Mesendoderm (in vitro differentiated cells): ENCODE results near the gene SHROOM3.
"Not testable (repeated sequence)": the region's sequence is repeated elsewhere in the genome, so short reads cannot be mapped to it uniquely, and the experiment has no call there.

Source experiments
- DNase-seq: peaks from one replicate; pipeline ENCODE4 v3.0.0; 2013
- H2AK5ac ChIP-seq: 2 replicates; pipeline ENCODE4 v1.6.1; 2013; ENCODE audit warnings: low read length, inconsistent platforms
- H2BK120ac ChIP-seq: 2 replicates; pipeline ENCODE4 v1.6.1; 2013; ENCODE audit warnings: low read depth, mild to moderate bottlenecking, low read length, moderate library complexity, mixed read lengths
- H2BK15ac ChIP-seq: replicated peaks from 2 replicates; pipeline ENCODE4 v1.6.1; 2013; ENCODE audit warnings: low read depth, mild to moderate bottlenecking, moderate library complexity
- H2BK5ac ChIP-seq: 2 replicates; pipeline ENCODE4 v1.6.1; 2013; ENCODE audit warnings: low read length, inconsistent platforms
- H3K18ac ChIP-seq: 2 replicates; pipeline ENCODE4 v1.6.1; 2013; ENCODE audit warnings: mild to moderate bottlenecking, low read length, mixed read lengths
- H3K23ac ChIP-seq: one replicate; pipeline ENCODE4 v1.6.1; 2013; ENCODE audit warnings: low read length
- H3K27ac ChIP-seq: 2 replicates; pipeline ENCODE4 v1.5.1; 2013; ENCODE audit warnings: low read depth, mild to moderate bottlenecking, inconsistent platforms, low read length, moderate library complexity
- H3K27me3 ChIP-seq: 2 replicates; pipeline ENCODE4 v1.6.1; 2013; ENCODE audit warnings: low read length, control low read depth, mild to moderate bottlenecking, inconsistent platforms; ENCODE audit not compliant: insufficient read depth, poor library complexity
- H3K36me3 ChIP-seq: 2 replicates; pipeline ENCODE4 v1.6.1; 2013; ENCODE audit warnings: low read length, inconsistent platforms; ENCODE audit not compliant: control insufficient read depth, insufficient read depth
- H3K4ac ChIP-seq: one replicate; pipeline ENCODE4 v1.6.1; 2013; ENCODE audit warnings: low read depth, mild to moderate bottlenecking, low read length, moderate library complexity
- H3K4me1 ChIP-seq: 2 replicates; pipeline ENCODE4 v1.6.1; 2013; ENCODE audit warnings: low read depth, low read length, inconsistent platforms; ENCODE audit not compliant: control insufficient read depth
- H3K4me2 ChIP-seq: 2 replicates; pipeline ENCODE4 v1.6.1; 2013; ENCODE audit warnings: low read length
- H3K4me3 ChIP-seq: 2 replicates; pipeline ENCODE4 v1.5.1; 2013; ENCODE audit warnings: mild to moderate bottlenecking, low read length
- H3K56ac ChIP-seq: one replicate; pipeline ENCODE4 v1.6.1; 2013; ENCODE audit warnings: low read length
- H3K79me1 ChIP-seq: 2 replicates; pipeline ENCODE4 v1.6.1; 2013; ENCODE audit warnings: low read length, inconsistent platforms
- H3K79me2 ChIP-seq: 2 replicates; pipeline ENCODE4 v1.6.1; 2013; ENCODE audit warnings: mild to moderate bottlenecking, low read length; ENCODE audit not compliant: control insufficient read depth, insufficient read depth
- H3K9ac ChIP-seq: 2 replicates; pipeline ENCODE4 v1.6.1; 2013; ENCODE audit warnings: low read length, inconsistent platforms
- H4K5ac ChIP-seq: one replicate; pipeline ENCODE4 v1.6.1; 2013; ENCODE audit warnings: low read length
- H4K8ac ChIP-seq: one replicate; pipeline ENCODE4 v1.6.1; 2013; ENCODE audit warnings: low read depth, mild to moderate bottlenecking, control low read depth, low read length, moderate library complexity
- WGBS: extraction: QIAGEN DNeasy Blood & Tissue Kit; methylation state at CpG from one replicate; pipeline ENCODE4 v1.1.7; 2013; ENCODE audit warnings: low lambda C conversion rate, missing lambda C conversion rate; ENCODE audit not compliant: insufficient coverage; ENCODE audit errors: extremely low coverage; 5-methylcytosine and 5-hydroxymethylcytosine counted together

The SHROOM3 gene

GRCh38 chr4:76423159-76423558, 11.9 kb upstream of the SHROOM3 start:
- H3K27me3 ChIP-seq, H3K4ac ChIP-seq, H3K4me3 ChIP-seq, H3K9ac ChIP-seq, H3K4me1 ChIP-seq, H2BK120ac ChIP-seq, DNase-seq, H3K18ac ChIP-seq, H3K36me3 ChIP-seq, H3K23ac ChIP-seq, H3K79me1 ChIP-seq, H4K8ac ChIP-seq, H3K4me2 ChIP-seq, H3K79me2 ChIP-seq, H2BK5ac ChIP-seq, H2AK5ac ChIP-seq, H4K5ac ChIP-seq, H3K27ac ChIP-seq, H3K56ac ChIP-seq, H2BK15ac ChIP-seq: not testable (repeated sequence)
- WGBS = no CpG with 5 or more reads among the region's 27 CpGs

- H3K23ac ChIP-seq = no peak overlapping the region
- no peaks in the 10 kb centered on the region for H3K79me2 ChIP-seq
- no peak overlapping the region for H4K8ac ChIP-seq
- H3K36me3 ChIP-seq = no peaks in the 10 kb centered on the region
- no peak overlapping the region for H2AK5ac ChIP-seq
- peak; percentile 39 for DNase-seq
- H2BK15ac ChIP-seq = no peak overlapping the region
- H3K9ac ChIP-seq = no peak overlapping the region
- no peak overlapping the region for H3K4ac ChIP-seq
- no peaks in the 10 kb centered on the region for H3K27me3 ChIP-seq
- no peaks in the 10 kb centered on the region for H3K4me1 ChIP-seq
- no peak overlapping the region for H3K4me2 ChIP-seq
- no peak overlapping the region for H3K27ac ChIP-seq
- no peak overlapping the region for H4K5ac ChIP-seq
- no peak overlapping the region for H3K18ac ChIP-seq
- no peak overlapping the region for H3K56ac ChIP-seq
- H3K79me1 ChIP-seq = no peaks in the 10 kb centered on the region
- H2BK5ac ChIP-seq = no peak overlapping the region
- no peak overlapping the region for H3K4me3 ChIP-seq
- no peak overlapping the region for H2BK120ac ChIP-seq
- whole genome bisulfite sequencing = no CpG with 5 or more reads among the region's 2 CpGs
Measured at GRCh38 chr4:76426272-76426671, 8.8 kb upstream of the SHROOM3 start.

GRCh38 chr4:76429636-76430035, 5.4 kb upstream of the SHROOM3 start:
- no peak for DNase-seq
- H3K4ac ChIP-seq = no peak overlapping the region
- H2BK120ac ChIP-seq = no peak overlapping the region
- H3K27me3 ChIP-seq = no peaks in the 10 kb centered on the region
- no CpG with 5 or more reads among the region's 1 CpG for WGBS
- no peaks in the 10 kb centered on the region for H3K79me1 ChIP-seq
- H3K4me3 ChIP-seq = no peak overlapping the region
- no peaks in the 10 kb centered on the region for H3K79me2 ChIP-seq
- H4K8ac ChIP-seq = no peak overlapping the region
- no peak overlapping the region for H3K4me2 ChIP-seq
- no peak overlapping the region for H2BK15ac ChIP-seq
- H3K36me3 ChIP-seq = no peaks in the 10 kb centered on the region
- no peak overlapping the region for H2AK5ac ChIP-seq
- no peak overlapping the region for H3K18ac ChIP-seq
- no peak overlapping the region for H2BK5ac ChIP-seq
- H4K5ac ChIP-seq = no peak overlapping the region
- no peak overlapping the region for H3K56ac ChIP-seq
- no peak overlapping the region for H3K23ac ChIP-seq
- no peak overlapping the region for H3K27ac ChIP-seq
- no peaks in the 10 kb centered on the region for H3K4me1 ChIP-seq
- H3K9ac ChIP-seq = no peak overlapping the region

GRCh38 chr4:76430519-76431388, 4.3 kb upstream of the SHROOM3 start:
- no peaks in the 10 kb centered on the region for H3K79me1 ChIP-seq
- H3K9ac ChIP-seq = no peak overlapping the region
- H4K5ac ChIP-seq = no peak overlapping the region
- H3K4me2 ChIP-seq = no peak overlapping the region
- H3K18ac ChIP-seq = peak overlapping the region; percentile 75
- H3K23ac ChIP-seq = no peak overlapping the region
- no peak overlapping the region for H3K4me3 ChIP-seq
- H3K4me1 ChIP-seq = no peaks in the 10 kb centered on the region
- H3K36me3 ChIP-seq = no peaks in the 10 kb centered on the region
- H4K8ac ChIP-seq = no peak overlapping the region
- no peak overlapping the region for H2BK5ac ChIP-seq
- DNase-seq = peak; percentile 73
- H2BK120ac ChIP-seq = no peak overlapping the region
- no peaks in the 10 kb centered on the region for H3K79me2 ChIP-seq
- no peak overlapping the region for H3K27ac ChIP-seq
- H3K4ac ChIP-seq = no peak overlapping the region
- no peak overlapping the region for H2BK15ac ChIP-seq
- H3K27me3 ChIP-seq = no peaks in the 10 kb centered on the region
- no peak overlapping the region for H3K56ac ChIP-seq
- no CpG with 5 or more reads among the region's 15 CpGs for WGBS
- no peak overlapping the region for H2AK5ac ChIP-seq

GRCh38 chr4:76435528-76436319, 695 bp downstream of the SHROOM3 start:
- no peak overlapping the region for H3K23ac ChIP-seq
- WGBS = no CpG with 5 or more reads among the region's 7 CpGs
- peak overlapping the region; percentile 50 for H3K56ac ChIP-seq
- H4K5ac ChIP-seq = no peak overlapping the region
- no peaks in the 10 kb centered on the region for H3K36me3 ChIP-seq
- DNase-seq = peak; percentile 59
- no peaks in the 10 kb centered on the region for H3K4me1 ChIP-seq
- no peaks in the 10 kb centered on the region for H3K27me3 ChIP-seq
- H2BK15ac ChIP-seq = no peak overlapping the region
- peak overlapping the region; percentile 35 for H3K9ac ChIP-seq
- no peak overlapping the region for H3K27ac ChIP-seq
- H2BK5ac ChIP-seq = no peak overlapping the region
- peak overlapping the region; percentile 21 for H2BK120ac ChIP-seq
- H3K18ac ChIP-seq = peak overlapping the region; percentile 5
- no peak overlapping the region for H3K4me3 ChIP-seq
- H3K4ac ChIP-seq = peak overlapping the region; percentile 55
- peak overlapping the region; percentile 52 for H3K4me2 ChIP-seq
- no peak overlapping the region for H2AK5ac ChIP-seq
- no peaks in the 10 kb centered on the region for H3K79me1 ChIP-seq
- no peaks in the 10 kb centered on the region for H3K79me2 ChIP-seq
- H4K8ac ChIP-seq = no peak overlapping the region
